Nephron (organoid): Measurements from ENCODE around the gene SPON1.
"Not testable (repeated sequence)": the region's sequence is repeated elsewhere in the genome, so short reads cannot be mapped to it uniquely, and the experiment has no call there.

Experiments
- H3K27ac Mint-ChIP-seq, 3 experiments: 2 replicates each; pipeline ENCODE4 v1.8.0; 2020; ENCODE audit warnings: mixed read lengths in 3 of 3, mild to moderate bottlenecking in 2 of 3, moderate library complexity in 1 of 3
- H3K27me3 Mint-ChIP-seq: 2 replicates; pipeline ENCODE4 v1.8.0; 2021; ENCODE audit warnings: low read depth, mild to moderate bottlenecking, moderate library complexity, mixed read lengths
- H3K36me3 Mint-ChIP-seq: 2 replicates; pipeline ENCODE4 v1.8.0; 2020; ENCODE audit warnings: low read depth, mixed read lengths
- H3K4me1 Mint-ChIP-seq: 2 replicates; pipeline ENCODE4 v1.8.0; 2020; ENCODE audit warnings: mixed read lengths
- H3K4me3 Mint-ChIP-seq, 3 experiments: 2 replicates each; pipeline ENCODE4 v1.8.0; 2020; ENCODE audit warnings: mild to moderate bottlenecking in 3 of 3, mixed read lengths in 3 of 3, moderate library complexity in 2 of 3
- H3K9me3 Mint-ChIP-seq: 2 replicates; pipeline ENCODE4 v1.8.0; 2020; ENCODE audit warnings: mixed read lengths
- CTCF ChIP-seq, 3 experiments: fragments of 200-600 bp; sonication (generic); IDR thresholded peaks; one replicate each; pipeline ENCODE4 v1.5.0; 2021; ENCODE audit warnings: antibody characterized with exemption in 3 of 3; ENCODE audit not compliant: unreplicated experiment in 3 of 3

Gene SPON1

DNA sequence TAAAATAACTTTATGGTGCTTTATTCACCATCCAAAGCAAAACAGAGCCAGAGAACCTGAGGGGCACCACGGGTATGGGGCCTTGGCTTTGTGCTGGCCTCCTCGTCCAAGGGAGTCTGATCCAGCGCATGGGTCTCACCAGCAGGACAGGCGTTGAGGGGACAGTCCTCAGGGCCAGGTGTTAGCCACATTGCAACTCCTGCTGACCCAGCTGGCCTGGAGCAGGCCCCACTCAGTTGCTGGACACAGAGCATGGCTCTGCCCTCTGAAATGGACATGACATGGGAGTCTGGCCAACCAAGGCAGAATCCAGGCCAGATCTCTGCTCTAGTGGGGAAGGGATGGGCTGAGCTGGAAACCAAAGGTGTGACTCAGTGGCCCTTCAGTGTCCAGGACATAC, 280.2 kb downstream of the SPON1 start:
- Mint-ChIP-seq H3K4me1 (peaks cover 20% of the 10 kb centered on the region), H3K27me3 (peaks cover 12% of the 10 kb centered on the region), H3K27ac (no peak overlapping the region), H3K4me3 (no peak overlapping the region), H3K9me3 (no peaks in the 10 kb centered on the region), H3K36me3 (no peaks in the 10 kb centered on the region)
- TF ChIP-seq CTCF (IDR thresholded peaks at IDR 0.05; ENCODE audit: unreplicated experiment in 3 of 3): no peak

- no peak overlapping the region for H3K4me3 Mint-ChIP-seq
- H3K4me1 Mint-ChIP-seq: peaks cover 36% of the 10 kb centered on the region
- peak overlapping the region in 1 of 3 experiments; percentile 14 for H3K27ac Mint-ChIP-seq
- H3K27me3 Mint-ChIP-seq: peaks cover 13% of the 10 kb centered on the region
- H3K36me3 Mint-ChIP-seq: no peaks in the 10 kb centered on the region
- TF ChIP-seq CTCF (IDR thresholded peaks at IDR 0.05; ENCODE audit: unreplicated experiment in 3 of 3): no peak
- no peaks in the 10 kb centered on the region for H3K9me3 Mint-ChIP-seq
Observed at GRCh38 chr11:14244926-14245325, 282.4 kb downstream of the SPON1 start.

DNA sequence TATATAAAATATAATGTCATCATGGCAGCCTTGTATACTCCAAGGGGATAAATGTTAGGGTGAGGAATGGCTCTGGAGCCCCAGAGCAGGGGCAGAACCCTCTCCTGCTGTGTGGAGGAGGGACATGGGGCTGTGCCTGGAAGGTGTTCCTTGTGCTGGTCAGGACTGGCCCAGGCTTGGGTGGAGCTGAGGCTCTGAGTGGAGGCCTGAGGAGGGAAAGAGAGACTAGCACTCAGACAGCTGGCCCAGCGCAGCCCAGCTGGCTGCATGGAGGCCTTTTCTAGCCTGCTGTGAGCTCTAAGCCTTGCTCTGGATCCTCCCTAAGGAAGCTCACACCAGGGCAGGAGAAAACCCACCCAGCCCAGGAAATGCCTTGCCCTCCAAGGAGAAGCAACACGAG, 282.9 kb downstream of the SPON1 start:
- no peak overlapping the region for H3K27ac Mint-ChIP-seq
- peaks cover 36% of the 10 kb centered on the region for H3K4me1 Mint-ChIP-seq
- no peaks in the 10 kb centered on the region for H3K36me3 Mint-ChIP-seq
- H3K9me3 Mint-ChIP-seq: no peaks in the 10 kb centered on the region
- H3K27me3 Mint-ChIP-seq: peaks cover 16% of the 10 kb centered on the region
- no peak for TF ChIP-seq CTCF (IDR thresholded peaks at IDR 0.05; ENCODE audit: unreplicated experiment in 3 of 3)
- H3K4me3 Mint-ChIP-seq: no peak overlapping the region

DNA sequence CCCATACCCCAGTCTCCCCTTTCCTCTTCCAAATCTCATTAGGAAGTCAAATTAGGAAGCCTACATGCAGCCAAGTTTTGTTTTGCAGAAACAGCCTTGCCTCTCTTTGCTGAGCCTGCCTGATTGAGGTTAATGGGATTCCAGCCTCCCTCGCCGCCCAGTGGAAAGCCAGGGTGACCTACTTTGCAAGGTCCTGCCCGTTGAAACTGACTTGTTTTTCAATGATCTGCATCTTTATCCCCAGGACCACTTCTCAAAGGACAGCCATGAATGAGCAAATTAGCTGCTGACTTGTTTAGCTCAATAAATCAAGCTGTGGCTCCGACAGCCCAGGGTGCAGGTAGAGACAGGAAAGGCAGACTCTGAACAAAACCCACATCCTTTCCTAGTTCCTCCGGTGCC, 286.1 kb downstream of the SPON1 start:
- Mint-ChIP-seq H3K36me3 (no peaks in the 10 kb centered on the region), H3K27me3 (peaks cover 17% of the 10 kb centered on the region), H3K9me3 (no peaks in the 10 kb centered on the region), H3K27ac (peak overlapping the region in 2 of 3 experiments; percentile 0 to 36), H3K4me1 (peaks cover 30% of the 10 kb centered on the region), H3K4me3 (no peak overlapping the region)
- TF ChIP-seq CTCF (IDR thresholded peaks at IDR 0.05; ENCODE audit: unreplicated experiment in 3 of 3): peak in 2 of 3 experiments; percentile 19

DNA sequence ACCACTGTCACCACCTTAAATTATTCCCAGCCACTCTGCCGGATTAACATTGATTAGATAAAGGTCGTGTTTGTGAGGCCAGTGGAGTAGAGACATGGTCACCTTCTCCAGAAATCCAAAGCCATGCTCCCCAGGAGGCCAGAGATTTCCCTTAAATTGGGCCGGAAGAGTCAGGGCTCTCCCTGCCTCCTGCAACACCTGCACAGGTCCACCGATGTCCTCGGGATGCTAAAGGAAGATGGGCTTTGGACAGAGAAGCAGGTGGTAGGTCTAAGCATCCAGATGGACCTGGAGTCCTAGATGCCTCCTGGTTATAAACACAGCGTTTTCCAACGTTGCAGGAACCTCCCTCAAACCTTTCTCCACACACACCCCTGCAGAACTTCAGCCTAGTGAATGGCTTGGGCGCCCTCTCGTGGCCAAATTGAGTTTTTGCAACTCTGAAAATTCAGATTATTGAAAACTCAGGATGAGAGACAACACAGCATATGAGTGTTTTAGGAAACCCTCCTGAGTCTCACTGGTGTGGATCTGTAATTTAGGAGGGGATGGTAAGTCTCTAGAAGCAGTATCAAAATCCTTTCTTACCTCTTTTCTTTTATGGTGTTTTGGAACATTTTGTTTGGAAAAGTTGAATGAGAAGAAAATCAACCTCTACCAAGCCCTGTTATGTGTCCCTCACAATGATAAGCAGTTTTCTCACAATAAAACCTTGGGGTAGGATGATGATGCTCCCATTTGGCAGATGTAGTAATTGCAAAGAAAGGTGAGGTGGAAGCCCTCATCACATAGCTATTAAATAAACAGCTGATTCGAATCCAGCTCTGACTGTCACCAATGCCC, 286.8 kb downstream of the SPON1 start:
- Mint-ChIP-seq H3K4me3 (no peak overlapping the region), H3K4me1 (peaks cover 38% of the 10 kb centered on the region), H3K9me3 (no peaks in the 10 kb centered on the region), H3K36me3 (no peaks in the 10 kb centered on the region), H3K27me3 (peaks cover 13% of the 10 kb centered on the region), H3K27ac (peak overlapping the region in 1 of 3 experiments; percentile 23)
- TF ChIP-seq CTCF (IDR thresholded peaks at IDR 0.05; ENCODE audit: unreplicated experiment in 3 of 3): peak; percentile 87 to 92 (median 88)

DNA sequence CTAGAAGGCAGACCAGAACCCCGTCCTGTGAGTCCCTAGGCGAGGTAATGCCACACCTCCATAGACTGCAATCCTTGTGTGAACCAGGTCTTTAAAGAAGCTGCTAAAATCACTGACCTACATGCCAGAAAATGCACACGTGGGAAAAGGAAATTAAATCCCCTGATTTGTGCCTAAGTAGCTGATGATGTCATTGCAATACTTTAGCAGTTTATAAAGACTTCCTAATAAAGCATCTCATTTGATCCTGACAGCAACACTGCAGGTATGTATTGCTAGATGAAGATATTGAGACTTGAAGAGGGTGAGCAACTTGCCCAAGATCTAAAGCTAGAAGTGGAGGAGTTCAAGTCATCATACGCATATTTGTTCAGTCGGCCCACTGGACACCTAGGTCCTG, 289.2 kb downstream of the SPON1 start:
- peaks cover 10% of the 10 kb centered on the region for H3K36me3 Mint-ChIP-seq
- H3K9me3 Mint-ChIP-seq: no peaks in the 10 kb centered on the region
- peaks cover 52% of the 10 kb centered on the region for H3K4me1 Mint-ChIP-seq
- TF ChIP-seq CTCF (IDR thresholded peaks at IDR 0.05; ENCODE audit: unreplicated experiment in 3 of 3): no peak
- H3K27me3 Mint-ChIP-seq: peaks cover 13% of the 10 kb centered on the region
- no peak overlapping the region for H3K4me3 Mint-ChIP-seq
- H3K27ac Mint-ChIP-seq: no peak overlapping the region

DNA sequence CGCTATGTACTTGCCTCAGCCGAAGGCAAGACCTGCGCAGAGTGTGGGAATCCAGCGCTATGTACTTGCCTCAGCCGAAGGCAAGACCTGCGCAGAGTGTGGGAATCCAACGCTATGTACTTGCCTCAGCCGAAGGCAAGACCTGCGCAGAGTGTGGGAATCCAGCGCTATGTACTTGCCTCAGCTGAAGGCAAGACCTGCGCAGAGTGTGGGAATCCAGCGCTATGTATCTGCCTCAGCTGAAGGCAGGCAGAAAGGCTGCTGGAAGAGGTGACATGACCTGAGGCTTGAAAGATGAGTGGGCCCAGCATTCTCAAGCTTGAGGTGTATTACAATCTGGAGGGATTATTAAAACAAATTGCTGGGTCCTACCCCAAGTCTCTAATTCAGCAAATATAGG, 290.0 kb downstream of the SPON1 start:
- Mint-ChIP-seq H3K27me3 (peaks cover 10% of the 10 kb centered on the region), H3K4me1 (peaks cover 59% of the 10 kb centered on the region)
- H3K27ac Mint-ChIP-seq, H3K9me3 Mint-ChIP-seq, H3K4me3 Mint-ChIP-seq, H3K36me3 Mint-ChIP-seq: not testable (repeated sequence)
